HCT116 (cell line): ENCODE results near the gene YAP1. TPM values are rescaled to one million over a fixed set of nuclear protein-coding genes. Genes with fewer than 3 reads are reported as not detected.

ENCODE experiments used
- ATAC-seq: fragments of 200-7000 bp; cut with Tn5 transposase; 2 replicates; pipeline ENCODE4 v1.9.1; 2020; ENCODE audit warnings: mild to moderate bottlenecking, moderate library complexity
- BruUV-seq: library from RNA; stranded (reverse); fragments of 400-500 nt; replicated peaks from 2 replicates; lab custom pipeline; 2021; lab: Mats Ljungman, UMichigan
- CTCF ChIA-PET: fragments of 300-600 bp; sonication (Branson Sonifier 250); formaldehyde crosslinking; loops from one replicate; lab custom pipeline; 2021; ENCODE audit warnings: antibody characterized with exemption; lab: Charles Lee
- POLR2A ChIA-PET: fragments of 300-600, 350-600 bp; sonication (Branson Sonifier 250); formaldehyde crosslinking; loops from one replicate; lab custom pipeline; 2021; ENCODE audit warnings: antibody characterized with exemption; lab: Charles Lee
- RAD21 ChIA-PET, 2 experiments: fragments of 300-600 bp; sonication (Branson Sonifier 250); formaldehyde crosslinking; loops; one replicate each; lab custom pipeline; 2023; ENCODE audit warnings: low total read pairs in 2 of 2; ENCODE audit not compliant: uncharacterized antibody in 2 of 2, unreplicated experiment in 2 of 2, low non-redundant PET in 1 of 2; lab: Charles Lee
- DNase-seq: peaks from one replicate; pipeline ENCODE4 v3.0.0-alpha.2; 2010; ENCODE audit warnings: low read depth, low spot score
- H2AFZ ChIP-seq: fragments of 200-600 bp; shearing (Covaris generic), sonication (generic); 2 replicates; pipeline ENCODE4 v1.6.1; 2017; ENCODE audit warnings: low read depth, mixed run types, mixed read lengths, antibody characterized with exemption, low read length; ENCODE audit not compliant: poor library complexity, severe bottlenecking
- H3K27ac ChIP-seq: 2 replicates; pipeline ENCODE4 v1.5.1; 2012; ENCODE audit warnings: low read depth, low read length
- H3K27me3 ChIP-seq: fragments of 200-600 bp; sonication (generic); 2 replicates; pipeline ENCODE4 v1.6.1; 2016; ENCODE audit warnings: mixed run types, low read length, mixed read lengths; ENCODE audit not compliant: insufficient read depth
- H3K36me3 ChIP-seq, 2 experiments: fragments of 200-500 bp in 1 of 2; fragments of 200-600 bp in 1 of 2; sonication (Bioruptor generic) in 1 of 2; sonication (generic) in 1 of 2; 2 replicates each; pipeline versions ENCODE4 v1.5.1 to v1.6.1; 2014 to 2016; ENCODE audit warnings: low read length in 2 of 2, inconsistent platforms in 1 of 2, mixed read lengths in 1 of 2, mixed run types in 1 of 2; ENCODE audit not compliant: insufficient read depth in 2 of 2, control insufficient read depth in 1 of 2
- H3K4me1 ChIP-seq, 2 experiments: fragments of 200-600 bp in 1 of 2; sonication (generic) in 1 of 2; 2 replicates each; pipeline versions ENCODE4 v1.5.1 to v1.6.1; 2012 to 2017; ENCODE audit warnings: low read length in 2 of 2, inconsistent platforms in 1 of 2, mild to moderate bottlenecking in 1 of 2, mixed read lengths in 1 of 2, mixed run types in 1 of 2, moderate library complexity in 1 of 2; ENCODE audit not compliant: insufficient read depth in 2 of 2, control insufficient read depth in 1 of 2
- H3K4me2 ChIP-seq: fragments of 200-600 bp; sonication (generic); 2 replicates; pipeline ENCODE4 v1.6.1; 2017; ENCODE audit warnings: mixed run types, low read length, mixed read lengths
- H3K4me3 ChIP-seq, 2 experiments: fragments of 200-600 bp in 1 of 2; sonication (generic) in 1 of 2; replicated peaks in 1 of 2; 2 replicates each; pipeline ENCODE4 v1.5.1; 2011 to 2016; ENCODE audit warnings: low read length in 2 of 2, control low read depth in 1 of 2, low read depth in 1 of 2, mild to moderate bottlenecking in 1 of 2, mixed read lengths in 1 of 2, mixed run types in 1 of 2
- H3K79me2 ChIP-seq: fragments of 200-600 bp; sonication (generic); 2 replicates; pipeline ENCODE4 v1.6.1; 2017; ENCODE audit warnings: mild to moderate bottlenecking, mixed run types, low read length, moderate library complexity, mixed read lengths; ENCODE audit not compliant: insufficient read depth
- H3K9ac ChIP-seq: fragments of 200-600 bp; sonication (generic); 2 replicates; pipeline ENCODE4 v1.6.1; 2016; ENCODE audit warnings: low read length, mixed read lengths
- H3K9me2 ChIP-seq: fragments of 200-600 bp; sonication (generic), shearing (Covaris generic); 2 replicates; pipeline ENCODE4 v1.6.1; 2017; ENCODE audit warnings: mixed run types, mild to moderate bottlenecking, moderate library complexity; ENCODE audit not compliant: insufficient read depth
- H3K9me3 ChIP-seq, 2 experiments: fragments of 200-500 bp in 1 of 2; fragments of 200-600 bp in 1 of 2; sonication (Bioruptor generic) in 1 of 2; sonication (generic) in 1 of 2; 2 replicates each; pipeline ENCODE4 v1.6.1; 2014 to 2017; ENCODE audit warnings: low read length in 2 of 2, mixed read lengths in 2 of 2, inconsistent platforms in 1 of 2, low read depth in 1 of 2, mild to moderate bottlenecking in 1 of 2, mixed run types in 1 of 2, moderate library complexity in 1 of 2; ENCODE audit not compliant: control insufficient read depth in 1 of 2, insufficient read depth in 1 of 2
- H4K20me1 ChIP-seq: fragments of 200-600 bp; sonication (generic), shearing (Covaris generic); 2 replicates; pipeline ENCODE4 v1.6.1; 2017; ENCODE audit warnings: mixed run types, mild to moderate bottlenecking, moderate library complexity; ENCODE audit not compliant: insufficient read depth
- ATF3 ChIP-seq: IDR thresholded peaks from 2 replicates; pipeline ENCODE4 v1.6.1; 2012
- CBX3 ChIP-seq: IDR thresholded peaks from 2 replicates; pipeline ENCODE4 v1.6.1; 2012; ENCODE audit warnings: low read depth
- CEBPB ChIP-seq: IDR thresholded peaks from 2 replicates; pipeline ENCODE4 v1.6.1; 2012; ENCODE audit warnings: low read depth
- EGR1 ChIP-seq: IDR thresholded peaks from 2 replicates; pipeline ENCODE4 v1.6.1; 2012; ENCODE audit warnings: low read depth
- ELF1 ChIP-seq: IDR thresholded peaks from 2 replicates; pipeline ENCODE4 v1.6.1; 2012; ENCODE audit warnings: low read depth, borderline replicate concordance
- EZH2 ChIP-seq: fragments of 200-600 bp; sonication (generic); IDR thresholded peaks from 2 replicates; pipeline ENCODE4 v1.6.1; 2017; ENCODE audit warnings: antibody characterized with exemption, mixed run types
- EZH2phosphoT487 ChIP-seq: fragments of 200-600 bp; IDR thresholded peaks from 2 replicates; pipeline ENCODE4 v1.6.1; 2018; ENCODE audit warnings: antibody characterized with exemption, borderline replicate concordance
- FOSL1 ChIP-seq: IDR thresholded peaks from 2 replicates; pipeline ENCODE4 v1.6.1; 2012; ENCODE audit warnings: low read depth
- JUND ChIP-seq: IDR thresholded peaks from 2 replicates; pipeline ENCODE4 v1.6.1; 2012
- MAX ChIP-seq: IDR thresholded peaks from 2 replicates; pipeline ENCODE4 v1.6.1; 2012
- POLR2A ChIP-seq: IDR thresholded peaks from 2 replicates; pipeline ENCODE4 v1.7.0; 2011; ENCODE audit warnings: borderline replicate concordance; ENCODE audit not compliant: insufficient read depth, insufficient read length; ENCODE audit errors: extremely low read depth
- POLR2AphosphoS5 ChIP-seq: IDR thresholded peaks from 2 replicates; pipeline ENCODE4 v1.6.1; 2011; ENCODE audit warnings: mild to moderate bottlenecking, low read depth, low read length, moderate library complexity
- RAD21 ChIP-seq: IDR thresholded peaks from 2 replicates; pipeline ENCODE4 v1.6.1; 2012; ENCODE audit warnings: low read depth, mild to moderate bottlenecking
- REST ChIP-seq: IDR thresholded peaks from 2 replicates; pipeline ENCODE4 v1.6.1; 2012; ENCODE audit warnings: low read depth
- SIN3A ChIP-seq: IDR thresholded peaks from 2 replicates; pipeline ENCODE4 v1.6.1; 2012; ENCODE audit warnings: low read depth
- SP1 ChIP-seq: IDR thresholded peaks from 2 replicates; pipeline ENCODE4 v1.6.1; 2012; ENCODE audit warnings: low read depth
- TCF7L2 ChIP-seq: IDR thresholded peaks from 2 replicates; pipeline ENCODE4 v1.7.0; 2011; ENCODE audit warnings: borderline replicate concordance, inconsistent platforms; ENCODE audit not compliant: insufficient read depth, insufficient read length; ENCODE audit errors: extremely low read depth
- YY1 ChIP-seq: IDR thresholded peaks from 2 replicates; pipeline ENCODE4 v1.6.1; 2011; ENCODE audit warnings: low read length, low read depth, moderate library complexity, mild to moderate bottlenecking; ENCODE audit not compliant: insufficient replicate concordance; ENCODE audit errors: extremely low read depth
- ZFX ChIP-seq: fragments of 450-650 bp; IDR thresholded peaks from 2 replicates; pipeline ENCODE4 v1.6.1; 2017
- ZNF274 ChIP-seq: fragments of 200-500 bp; sonication (Bioruptor generic); IDR thresholded peaks from 2 replicates; pipeline ENCODE4 v1.6.1; 2014; ENCODE audit warnings: mild to moderate bottlenecking, low read depth, low read length, inconsistent platforms
- intact Hi-C: fragments of 100-400 bp; cut with micrococcal nuclease; formaldehyde crosslinking; loops from 2 replicates; pipeline ENCODE4 v1.10.0; 2022
- total RNA-seq: library from RNA; stranded (reverse); gene quantifications from one replicate; pipeline ENCODE4 v1.2.1, GENCODE V29; 2021; ENCODE audit not compliant: unreplicated experiment

YAP1 gene
- total RNA-seq, 1 experiment from 2014 or later, result 88.6 TPM

GRCh38 chr11:102111787-102112508 is 1.7 kb downstream of the YAP1 start:
- Histone ChIP-seq H3K27ac (peak overlapping the region; percentile 100), H3K4me2 (peak overlapping the region; percentile 91), H3K9me3 (no peaks in the 10 kb centered on the region), H2AFZ (no peak overlapping the region), H3K79me2 (peaks cover 63% of the 10 kb centered on the region), H3K27me3 (no peaks in the 10 kb centered on the region), H3K9ac (peak overlapping the region; percentile 96), H3K9me2 (no peaks in the 10 kb centered on the region), H3K4me1 (peaks cover 51 to 70% of the 10 kb centered on the region in 2 experiments), H4K20me1 (no peaks in the 10 kb centered on the region), H3K4me3 (peak overlapping the region; percentile 82 to 83), H3K36me3 (peaks cover 0 to 16% of the 10 kb centered on the region in 2 experiments; a peak in 1 of 4 replicates)
- TSS peak; percentile 49 for BruUV-seq
- intact Hi-C loops, result loop anchor here (5.0 kb wide), 3 partner anchors 60 to 155 kb away; no protein-coding TSS in a partner anchor
- TF ChIP-seq YY1, result peak; percentile 76
- TF ChIP-seq CBX3, result peak; percentile 85
- peak; percentile 99 for TF ChIP-seq FOSL1
- TF ChIP-seq JUND, result peak; percentile 100
- peak; percentile 99 for TF ChIP-seq TCF7L2
- no peak for TF ChIP-seq EGR1
- peak; percentile 96 for TF ChIP-seq SP1
- no peak for TF ChIP-seq REST
- peak; percentile 97 for TF ChIP-seq SIN3A
- TF ChIP-seq POLR2AphosphoS5, result no peak; the same call in 1 of the 2 replicates
- TF ChIP-seq ELF1, result no peak
- peak; percentile 43 for TF ChIP-seq RAD21
- TF ChIP-seq ZNF274, result no peak
- TF ChIP-seq CEBPB, result peak; percentile 91
- TF ChIP-seq POLR2A, result no peak
- no peak; the same call in 1 of the 2 replicates for TF ChIP-seq ATF3
- no peak for TF ChIP-seq ZFX
- no peak for TF ChIP-seq EZH2
- peak; percentile 85 for TF ChIP-seq MAX
- no peak for TF ChIP-seq EZH2phosphoT487
- DNase-seq (peak; percentile 98), ATAC-seq (peak; percentile 69)
- POLR2A ChIA-PET, result interaction anchor here (1.1 kb wide), 1 partner anchor 131 kb away, joined by 6 read pairs; no protein-coding TSS in a partner anchor
- CTCF ChIA-PET, result no interaction called here
- RAD21 ChIA-PET, result no interaction called here
